ENCODE data around the gene UBE2H. TPM values are rescaled to one million over a fixed set of nuclear protein-coding genes. Genes with fewer than 3 reads are reported as not detected.
"Not testable (repeated sequence)": the region's sequence is repeated elsewhere in the genome, so short reads cannot be mapped to it uniquely, and the experiment has no call there.

The UBE2H gene
- total and polyA plus RNA-seq, 5 experiments from 2014 or later, result 36.4 to 61.4 (median 46.7) TPM

DNA sequence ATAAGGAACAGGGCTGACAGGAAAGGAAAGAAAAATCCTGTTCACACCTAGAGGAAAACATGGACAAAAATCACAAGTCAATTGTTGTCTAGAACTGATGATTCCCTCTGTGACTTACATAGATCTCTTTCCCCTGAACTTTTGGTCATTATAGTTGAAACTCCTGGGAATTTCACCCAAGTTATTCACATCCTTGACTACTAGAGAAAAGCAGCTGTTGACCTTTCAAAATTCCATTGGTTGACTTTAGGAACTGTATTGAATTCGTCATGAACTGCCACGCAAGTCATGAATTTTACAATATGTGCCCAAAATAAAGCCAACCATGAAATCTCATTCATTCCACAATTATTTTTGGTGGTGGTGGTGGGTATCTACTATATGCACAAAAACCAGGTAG, 104.3 kb downstream of the UBE2H start:
- ATAC-seq (no peak), DNase-seq (no peak)
- Mint-ChIP-seq H3K27ac (no peak overlapping the region), H3K4me1 (peaks cover 17 to 65% (median 52%) of the 10 kb centered on the region in 4 donors), H3K4me3 (no peak overlapping the region), H3K36me3 (peaks cover 0 to 38% (median 0%) of the 10 kb centered on the region in 3 donors), H3K27me3 (no peaks in the 10 kb centered on the region), H3K9me3 (no peaks in the 10 kb centered on the region)
- POLR2A ChIA-PET, result interaction anchor here (0.6 kb wide), 2 partner anchors 10 to 58 kb away, joined by 3 read pairs; no protein-coding TSS in a partner anchor

- H3K27me3 Mint-ChIP-seq, result no peaks in the 10 kb centered on the region
- POLR2A ChIA-PET, result no interaction called here
- no peak overlapping the region for H3K4me3 Mint-ChIP-seq
- DNase-seq, result no peak
- peak overlapping the region in 2 of 10 donors; percentile 19 to 54 for H3K27ac Mint-ChIP-seq
- ATAC-seq, result no peak
- peaks cover 23 to 73% (median 61%) of the 10 kb centered on the region in 4 donors for H3K4me1 Mint-ChIP-seq
- no peaks in the 10 kb centered on the region for H3K9me3 Mint-ChIP-seq
- peaks cover 0 to 24% (median 0%) of the 10 kb centered on the region in 3 donors for H3K36me3 Mint-ChIP-seq
Measured at GRCh38 chr7:129845972-129846327, 106.8 kb downstream of the UBE2H start.

DNA sequence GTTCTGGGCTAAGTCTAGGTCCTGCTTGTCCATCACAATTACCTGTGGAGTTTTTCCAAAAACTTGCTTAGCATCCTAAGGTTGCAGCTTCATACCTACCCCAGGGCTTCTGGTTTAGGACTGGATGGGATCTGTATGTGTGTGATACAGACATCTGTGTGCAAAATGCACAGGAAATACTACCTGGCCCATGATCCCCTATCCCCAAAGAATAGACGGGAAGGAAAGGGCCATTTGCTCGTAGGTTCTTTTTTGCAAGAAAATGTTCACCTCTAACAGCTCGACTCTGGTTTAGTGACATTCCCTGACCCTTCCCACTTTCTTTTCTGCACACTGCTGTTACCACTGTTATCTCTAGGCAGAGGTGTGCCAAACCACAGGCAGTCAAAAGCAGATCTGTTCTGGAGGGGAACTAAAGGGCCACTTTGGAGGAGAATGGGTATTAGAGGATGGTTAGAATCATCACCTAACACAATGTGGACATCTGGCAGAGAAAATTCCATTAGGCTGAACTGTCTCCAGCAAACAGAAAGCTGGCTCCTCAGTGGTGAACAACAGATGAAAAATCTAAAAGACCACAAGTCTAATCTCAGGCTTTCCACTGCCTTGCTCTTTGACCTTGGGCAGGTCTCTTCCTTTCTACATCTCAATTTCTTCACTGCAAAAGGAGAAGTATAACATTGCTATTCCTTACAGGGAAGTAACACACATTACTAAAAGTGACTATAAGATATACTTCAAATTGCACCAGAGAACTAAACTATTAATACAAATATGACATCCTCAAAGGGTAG, 107.4 kb downstream of the UBE2H start:
- no peaks in the 10 kb centered on the region for H3K9me3 Mint-ChIP-seq
- H3K4me1 Mint-ChIP-seq, result peaks cover 26 to 79% (median 66%) of the 10 kb centered on the region in 4 donors
- H3K27me3 Mint-ChIP-seq, result no peaks in the 10 kb centered on the region
- DNase-seq, result no peak
- POLR2A ChIA-PET, result no interaction called here
- peak overlapping the region in 1 of 10 donors; percentile 14 for H3K4me3 Mint-ChIP-seq
- no peak for ATAC-seq
- peaks cover 0 to 19% (median 0%) of the 10 kb centered on the region in 3 donors for H3K36me3 Mint-ChIP-seq
- peak overlapping the region in 6 of 10 donors; percentile 16 to 54 (median 33) for H3K27ac Mint-ChIP-seq

GRCh38 chr7:129843978-129844840, 108.6 kb downstream of the UBE2H start:
- no peak for ATAC-seq
- Mint-ChIP-seq H3K27ac (peak overlapping the region in 6 of 10 donors; percentile 9 to 81 (median 41)), H3K4me1 (peaks cover 27 to 76% (median 66%) of the 10 kb centered on the region in 4 donors), H3K36me3 (peaks cover 0 to 14% (median 0%) of the 10 kb centered on the region in 3 donors), H3K9me3 (no peaks in the 10 kb centered on the region), H3K27me3 (no peaks in the 10 kb centered on the region), H3K4me3 (peak overlapping the region in 4 of 10 donors; percentile 2 to 19 (median 13))
- DNase-seq, result no peak
- POLR2A ChIA-PET, result no interaction called here

- H3K4me3 Mint-ChIP-seq, result peak overlapping the region in 1 of 10 donors; percentile 26
- POLR2A ChIA-PET, result interaction anchor here (0.6 kb wide), 1 partner anchor 17 kb away, joined by 3 read pairs; no protein-coding TSS in a partner anchor
Measured at GRCh38 chr7:129843365-129843898, 109.3 kb downstream of the UBE2H start.

GRCh38 chr7:129841465-129841864, 111.3 kb downstream of the UBE2H start:
- POLR2A ChIA-PET, result no interaction called here
- H3K36me3 Mint-ChIP-seq, result peaks cover 0 to 23% (median 2%) of the 10 kb centered on the region in 3 donors
- peak overlapping the region in 6 of 10 donors; percentile 16 to 90 (median 59) for H3K27ac Mint-ChIP-seq
- peak; percentile 25 to 59 for ATAC-seq
- H3K9me3 Mint-ChIP-seq, result no peaks in the 10 kb centered on the region
- no peak for DNase-seq
- H3K4me1 Mint-ChIP-seq, result peaks cover 21 to 56% (median 52%) of the 10 kb centered on the region in 4 donors
- no peaks in the 10 kb centered on the region for H3K27me3 Mint-ChIP-seq
- peak overlapping the region in 8 of 10 donors; percentile 1 to 34 (median 12) for H3K4me3 Mint-ChIP-seq

More at GRCh38 chr7:129843365-129843898, 109.3 kb downstream of the UBE2H start:
- peaks cover 28 to 71% (median 65%) of the 10 kb centered on the region in 4 donors for H3K4me1 Mint-ChIP-seq
- peak overlapping the region in 4 of 10 donors; percentile 8 to 65 (median 43) for H3K27ac Mint-ChIP-seq
- no peaks in the 10 kb centered on the region for H3K27me3 Mint-ChIP-seq
- DNase-seq (no peak), ATAC-seq (no peak)
- H3K36me3 Mint-ChIP-seq, result peaks cover 0 to 15% (median 2%) of the 10 kb centered on the region in 3 donors
- no peaks in the 10 kb centered on the region for H3K9me3 Mint-ChIP-seq

DNA sequence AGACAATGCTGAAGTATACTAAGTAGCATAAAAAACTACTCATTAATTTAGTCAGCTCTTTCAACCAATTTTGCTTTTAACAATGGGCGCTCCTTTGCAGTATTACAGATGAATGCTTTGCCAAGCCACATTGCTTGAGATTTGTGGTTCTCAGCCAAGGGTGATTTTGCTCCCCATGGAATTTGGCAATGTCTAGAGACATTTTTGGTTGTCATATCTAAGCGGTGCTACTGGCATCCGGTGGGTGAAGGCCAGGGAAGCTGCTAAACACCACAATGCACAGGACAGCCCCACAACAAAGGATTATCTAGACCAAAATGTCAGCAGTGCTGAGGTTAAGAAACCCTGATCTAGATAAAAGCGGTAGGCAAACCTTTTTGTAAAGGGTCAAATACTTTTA, 112.0 kb downstream of the UBE2H start:
- Mint-ChIP-seq H3K27me3 (no peaks in the 10 kb centered on the region), H3K36me3 (peaks cover 0 to 27% (median 2%) of the 10 kb centered on the region in 3 donors), H3K9me3 (no peaks in the 10 kb centered on the region), H3K4me3 (no peak overlapping the region), H3K27ac (peak overlapping the region; percentile 28 to 65 (median 42)), H3K4me1 (peaks cover 21 to 50% (median 46%) of the 10 kb centered on the region in 4 donors)
- POLR2A ChIA-PET, result no interaction called here
- DNase-seq, result no peak
- ATAC-seq, result peak in 1 of 2 donors; percentile 22

- Mint-ChIP-seq H3K36me3 (peaks cover 0 to 56% (median 4%) of the 10 kb centered on the region in 3 donors), H3K4me1 (peaks cover 16 to 19% (median 17%) of the 10 kb centered on the region in 4 donors), H3K4me3 (no peak overlapping the region), H3K27me3 (no peaks in the 10 kb centered on the region), H3K9me3 (no peaks in the 10 kb centered on the region), H3K27ac (peak overlapping the region in 8 of 10 donors; percentile 5 to 92 (median 72))
- DNase-seq (no peak), ATAC-seq (no peak)
- POLR2A ChIA-PET, result interaction anchor here (0.6 to 0.9 kb wide), 2 partner anchors 8 to 140 kb away, joined by 4 to 6 read pairs; no protein-coding TSS in a partner anchor
Measured at GRCh38 chr7:129836983-129837382, 115.8 kb downstream of the UBE2H start.

- ATAC-seq (no peak), DNase-seq (no peak)
- no peaks in the 10 kb centered on the region for H3K27me3 Mint-ChIP-seq
- H3K27ac Mint-ChIP-seq, result no peak overlapping the region
- POLR2A ChIA-PET, result no interaction called here
- H3K36me3 Mint-ChIP-seq, result peaks cover 0 to 57% (median 4%) of the 10 kb centered on the region in 3 donors
- H3K4me1 Mint-ChIP-seq, result peaks cover 3 to 11% (median 5%) of the 10 kb centered on the region in 4 donors
- no peaks in the 10 kb centered on the region for H3K9me3 Mint-ChIP-seq
- no peak overlapping the region for H3K4me3 Mint-ChIP-seq
Measured at GRCh38 chr7:129835569-129835968, 117.2 kb downstream of the UBE2H start.

- peaks cover 9 to 17% (median 11%) of the 10 kb centered on the region in 4 donors for H3K4me1 Mint-ChIP-seq
- ATAC-seq, H3K9me3 Mint-ChIP-seq, H3K4me3 Mint-ChIP-seq, DNase-seq, POLR2A ChIA-PET, H3K27me3 Mint-ChIP-seq: not testable (repeated sequence)
- H3K27ac Mint-ChIP-seq, result peak overlapping the region in 2 of 10 donors; percentile 22 to 63
- H3K36me3 Mint-ChIP-seq, result peaks cover 0 to 49% (median 2%) of the 10 kb centered on the region in 3 donors
Measured at GRCh38 chr7:129833353-129833752, 119.4 kb downstream of the UBE2H start.

DNA sequence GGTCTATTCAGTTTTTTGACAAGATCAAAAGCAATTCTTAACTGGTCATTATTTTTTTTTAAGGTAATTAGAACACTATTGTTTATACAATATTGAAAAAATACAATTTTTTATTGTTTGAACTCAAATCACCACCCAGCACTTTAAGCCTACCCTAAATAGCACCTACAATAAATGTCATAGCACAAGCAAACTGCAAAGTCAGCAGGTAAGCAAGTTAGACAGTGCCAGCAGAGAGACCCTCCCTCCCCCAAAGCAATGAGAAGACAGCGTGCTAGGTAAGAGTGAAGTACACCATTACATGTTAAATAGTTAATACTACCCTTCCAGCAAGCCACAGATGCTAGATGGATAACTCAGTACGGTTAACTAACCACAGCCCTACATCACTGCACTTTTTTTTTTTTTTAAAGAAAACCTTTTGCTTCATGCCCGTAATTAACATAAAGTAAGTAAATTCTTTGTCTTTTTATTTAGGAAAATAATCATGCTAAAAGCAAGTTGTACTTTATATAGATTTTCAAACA, 120.0 kb downstream of the UBE2H start:
- DNase-seq (no peak), ATAC-seq (no peak)
- Mint-ChIP-seq H3K27me3 (no peaks in the 10 kb centered on the region), H3K4me3 (no peak overlapping the region), H3K4me1 (peaks cover 9 to 17% (median 11%) of the 10 kb centered on the region in 4 donors), H3K27ac (peak overlapping the region in 4 of 10 donors; percentile 47 to 81 (median 56)), H3K36me3 (peaks cover 0 to 43% (median 2%) of the 10 kb centered on the region in 3 donors), H3K9me3 (no peaks in the 10 kb centered on the region)
- POLR2A ChIA-PET, result no interaction called here

DNA sequence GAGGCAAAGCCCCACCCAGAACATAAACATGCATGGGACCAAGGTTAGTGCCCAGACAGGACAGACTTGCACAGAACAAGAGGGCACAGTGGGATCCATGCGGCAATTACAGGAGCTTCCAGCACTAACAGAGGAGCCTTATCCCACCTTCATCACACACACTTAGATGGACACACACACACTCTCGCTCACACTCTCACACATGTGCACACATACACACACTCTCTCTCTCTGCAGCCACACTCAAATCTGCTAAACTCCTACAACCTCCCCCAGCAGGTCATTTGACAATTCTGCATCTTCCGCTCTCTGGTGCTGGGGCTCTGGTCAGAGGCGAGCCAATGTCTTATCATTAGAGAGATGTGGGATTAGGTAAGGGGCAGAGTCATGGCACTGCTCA, 120.5 kb downstream of the UBE2H start:
- Mint-ChIP-seq H3K4me1 (peaks cover 9 to 17% (median 11%) of the 10 kb centered on the region in 4 donors), H3K27me3 (no peaks in the 10 kb centered on the region), H3K9me3 (no peaks in the 10 kb centered on the region), H3K27ac (peak overlapping the region in 6 of 10 donors; percentile 48 to 81 (median 60)), H3K36me3 (peaks cover 0 to 38% (median 2%) of the 10 kb centered on the region in 3 donors), H3K4me3 (no peak overlapping the region)
- POLR2A ChIA-PET, result no interaction called here
- ATAC-seq (no peak), DNase-seq (no peak)
